Measurements from ENCODE around the gene BDKRB1.

BDKRB1 gene

DNA sequence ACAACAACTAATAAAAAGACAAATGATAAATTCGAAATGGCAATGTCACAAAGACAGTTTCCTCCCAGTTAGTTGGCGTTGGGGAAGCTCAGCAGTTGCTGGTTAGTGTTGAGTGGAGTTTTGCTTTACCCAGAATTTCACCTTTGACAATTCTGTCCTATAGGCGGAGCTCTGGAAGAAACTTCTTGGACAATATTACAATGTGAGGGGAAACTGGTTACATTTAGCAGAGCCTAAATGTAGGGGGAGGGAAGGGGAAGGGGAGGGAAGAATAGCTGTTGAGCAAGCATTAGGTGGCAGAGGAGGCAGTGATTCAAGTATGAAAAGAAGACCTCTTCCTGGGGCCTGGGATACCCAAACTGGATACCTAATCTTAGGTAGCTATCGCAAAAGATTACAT is 51.4 kb downstream of the BDKRB1 start:
- Histone ChIP-seq H3K4me1 (ENCODE audit: control insufficient read depth, insufficient read depth, low read length) (no peaks in the 10 kb centered on the region), H3K36me3 (ENCODE audit: control insufficient read depth, insufficient read depth, low read length) (peaks cover 78% of the 10 kb centered on the region), H3K27ac (ENCODE audit: low read depth, low read length) (no peak overlapping the region)

DNA sequence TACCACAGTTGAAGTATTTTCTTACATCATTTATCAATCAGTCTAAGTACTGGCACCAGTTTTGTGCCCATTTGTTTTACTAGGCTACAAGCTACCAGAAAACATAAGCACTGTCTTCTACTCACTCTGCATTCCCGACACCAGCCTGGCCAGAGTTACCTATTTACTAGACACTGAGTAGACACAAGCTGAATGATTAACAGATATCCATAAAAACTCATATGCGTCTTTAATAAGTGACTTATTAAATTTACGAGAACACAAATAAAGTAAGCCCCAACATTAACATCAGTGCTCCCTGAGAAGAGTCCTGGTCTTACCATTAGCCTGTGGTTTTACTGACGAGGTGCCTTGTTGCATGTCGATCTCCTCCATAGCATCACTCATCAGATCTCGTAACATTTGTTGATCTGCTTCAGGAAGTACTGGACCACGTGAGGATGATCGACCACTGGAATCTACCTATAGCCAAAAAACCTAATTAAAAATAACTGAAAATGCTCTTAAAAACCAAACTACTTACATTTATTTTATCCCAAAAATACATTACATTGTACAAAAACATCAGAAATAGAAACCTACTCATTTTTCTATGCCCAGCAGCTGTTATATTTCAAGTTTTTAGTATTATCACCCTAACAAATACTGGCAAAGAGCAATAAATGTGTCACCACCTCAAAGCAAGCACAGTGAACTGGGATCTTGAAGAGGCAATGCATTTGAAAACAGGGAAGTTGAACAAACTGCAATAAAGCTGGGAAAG is 53.3 kb downstream of the BDKRB1 start:
- Histone ChIP-seq H3K27ac (ENCODE audit: low read depth, low read length) (no peak overlapping the region), H3K27me3 (ENCODE audit: control insufficient read depth, insufficient read depth, low read length) (no peaks in the 10 kb centered on the region), H3K4me1 (ENCODE audit: control insufficient read depth, insufficient read depth, low read length) (no peaks in the 10 kb centered on the region), H3K4me3 (ENCODE audit: low read depth, low read length) (no peak overlapping the region), H3K36me3 (ENCODE audit: control insufficient read depth, insufficient read depth, low read length) (peaks cover 76% of the 10 kb centered on the region), H3K9me3 (ENCODE audit: control insufficient read depth, insufficient read depth, low read length) (no peaks in the 10 kb centered on the region), H3K9ac (ENCODE audit: low read depth, low read length) (no peak overlapping the region)

More for the DNA sequence above, 51.4 kb downstream of the BDKRB1 start:
- Histone ChIP-seq H3K4me3 (ENCODE audit: low read depth, low read length) (no peak overlapping the region), H3K9me3 (ENCODE audit: control insufficient read depth, insufficient read depth, low read length) (no peaks in the 10 kb centered on the region), H3K27me3 (ENCODE audit: control insufficient read depth, insufficient read depth, low read length) (no peaks in the 10 kb centered on the region), H3K9ac (ENCODE audit: low read depth, low read length) (no peak overlapping the region)

DNA sequence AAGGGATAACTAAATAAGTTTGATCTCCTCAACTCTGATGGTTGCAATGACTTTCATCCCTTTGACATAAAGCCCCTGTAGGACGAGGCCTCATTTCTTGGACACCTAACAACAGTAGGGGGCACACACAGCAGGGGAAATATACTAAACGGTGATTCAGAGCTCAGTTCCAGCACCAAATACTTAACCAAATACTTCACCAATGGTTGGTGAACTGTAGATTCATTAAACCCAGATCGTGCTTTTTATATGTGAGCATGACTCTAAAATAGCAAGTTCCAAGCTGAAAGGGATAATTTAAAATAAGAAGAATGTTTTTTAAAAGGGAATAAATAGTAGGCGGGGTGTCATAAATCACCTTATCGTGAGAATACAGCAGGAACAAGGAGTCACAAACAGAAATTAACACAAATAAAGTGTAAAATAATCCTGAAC is 53.9 kb downstream of the BDKRB1 start:
- Histone ChIP-seq H3K4me1 (ENCODE audit: control insufficient read depth, insufficient read depth, low read length) (no peaks in the 10 kb centered on the region), H3K9me3 (ENCODE audit: control insufficient read depth, insufficient read depth, low read length) (no peaks in the 10 kb centered on the region), H3K36me3 (ENCODE audit: control insufficient read depth, insufficient read depth, low read length) (peaks cover 75% of the 10 kb centered on the region), H3K9ac (ENCODE audit: low read depth, low read length) (no peak overlapping the region), H3K27ac (ENCODE audit: low read depth, low read length) (no peak overlapping the region), H3K27me3 (ENCODE audit: control insufficient read depth, insufficient read depth, low read length) (no peaks in the 10 kb centered on the region), H3K4me3 (ENCODE audit: low read depth, low read length) (no peak overlapping the region)

DNA sequence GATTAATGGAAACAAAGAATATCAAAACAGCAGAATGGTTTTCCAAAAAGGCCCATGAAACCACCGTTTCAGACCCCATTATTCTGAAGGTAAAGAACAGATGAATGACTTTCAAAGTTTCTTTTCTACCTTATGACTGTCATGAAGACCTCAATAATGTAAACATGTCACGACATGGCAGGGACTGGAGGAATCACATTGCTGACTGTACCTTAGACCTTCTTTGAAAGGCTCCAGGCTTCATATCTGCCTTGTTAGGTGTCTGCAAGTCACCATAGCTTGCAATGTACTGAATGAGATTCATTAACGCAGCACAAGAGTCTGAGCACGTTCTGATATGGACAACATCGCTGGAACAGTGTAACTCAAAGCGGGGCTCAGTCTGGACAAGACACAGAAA is 54.9 kb downstream of the BDKRB1 start:
- Histone ChIP-seq H3K36me3 (ENCODE audit: control insufficient read depth, insufficient read depth, low read length) (peaks cover 81% of the 10 kb centered on the region), H3K4me3 (ENCODE audit: low read depth, low read length) (no peak overlapping the region), H3K27me3 (ENCODE audit: control insufficient read depth, insufficient read depth, low read length) (no peaks in the 10 kb centered on the region), H3K27ac (ENCODE audit: low read depth, low read length) (no peak overlapping the region), H3K9ac (ENCODE audit: low read depth, low read length) (no peak overlapping the region), H3K9me3 (ENCODE audit: control insufficient read depth, insufficient read depth, low read length) (no peaks in the 10 kb centered on the region), H3K4me1 (ENCODE audit: control insufficient read depth, insufficient read depth, low read length) (no peaks in the 10 kb centered on the region)
